Right lobe of liver (tissue), 4 donors: ENCODE results near the gene SCFD2.

Experiments
- CTCF ChIP-seq, 4 donors: fragments of 200-600 bp in 3 of 4; fragments of 450-650 bp in 1 of 4; IDR thresholded peaks; one replicate each; pipeline versions ENCODE4 v1.5.1 to v1.8.0; 2016 to 2022; ENCODE audit warnings: antibody characterized with exemption in 4 of 4, mild to moderate bottlenecking in 2 of 4
- POLR2A ChIP-seq: fragments of 450-650 bp; IDR thresholded peaks from one replicate; pipeline ENCODE4 v1.6.1; 2017; ENCODE audit warnings: antibody characterized with exemption, mild to moderate bottlenecking
- donor health status: DM: no; HTN: no; CAD: no.
- donor health status: DM: no; HTN: no; CAD: no.
- donor health status: DM: no; HTN: yes; CAD: no.

DNA sequence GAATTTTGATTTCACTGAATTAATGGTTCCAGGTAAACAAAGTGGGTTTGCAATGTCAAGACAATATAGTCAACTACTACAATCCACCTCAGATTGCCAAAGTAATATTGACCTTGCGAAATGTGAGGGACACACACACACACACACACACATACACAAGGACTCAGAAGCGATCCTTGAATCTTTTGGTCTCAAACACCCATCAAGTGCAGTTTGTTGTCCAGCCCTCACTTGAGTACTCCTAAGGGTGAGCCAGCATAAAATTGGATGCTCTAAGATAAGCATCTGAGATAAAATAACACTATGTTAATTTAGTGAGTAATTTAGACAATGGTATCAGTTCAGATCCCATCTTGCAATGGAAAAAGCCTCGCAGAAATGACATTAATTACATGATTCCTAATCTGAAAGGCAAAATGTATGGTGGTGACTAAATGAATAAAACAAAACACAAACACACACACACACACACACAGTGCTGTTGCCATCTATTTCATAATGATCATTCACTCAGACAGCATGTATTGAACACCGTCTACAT lies 401.2 kb downstream of the SCFD2 start:
- TF ChIP-seq POLR2A (no peak), CTCF (IDR thresholded peaks at IDR 0.05) (no peak)
